ENCODE data around the gene ANKRD50.

GRCh38 chr4:124743711-124744110 is 31.2 kb upstream of the ANKRD50 start:
- TF ChIP-seq CTCF (IDR thresholded peaks at IDR 0.05) (no peak), POLR2A (IDR thresholded peaks at IDR 0.05) (no peak)

Measured in right lobe of liver (tissue), 4 donors.